ENCODE results near the gene CRACDL.

CRACDL gene

DNA sequence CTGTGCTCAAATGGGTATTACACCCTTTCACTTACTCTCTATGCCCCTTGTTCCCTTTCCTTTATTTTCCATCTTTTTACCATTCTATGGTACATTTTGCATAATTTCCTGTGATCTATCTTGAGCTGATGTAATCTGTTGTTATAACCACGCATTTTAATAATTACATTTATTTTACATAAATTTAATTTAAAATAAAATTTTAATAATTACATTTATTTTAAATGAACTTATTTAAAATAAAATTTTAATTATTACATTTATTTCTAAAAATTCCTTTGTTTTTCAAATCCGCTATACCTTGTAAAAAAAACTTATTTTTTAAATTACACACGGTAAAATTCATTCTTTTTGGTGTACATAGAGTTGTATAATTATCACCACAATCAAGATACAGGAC lies 93.9 kb downstream of the CRACDL start:
- no peak for TF ChIP-seq FOXM1 (IDR thresholded peaks at IDR 0.05; ENCODE audit: borderline replicate concordance, low read depth)
- TF ChIP-seq TEAD4 (IDR thresholded peaks at IDR 0.05), result no peak
- TF ChIP-seq CREB1 (IDR thresholded peaks at IDR 0.05; ENCODE audit: low read depth), result no peak
- TF ChIP-seq CEBPB (IDR thresholded peaks at IDR 0.05), result no peak
- TF ChIP-seq ZBTB7A (IDR thresholded peaks at IDR 0.05; ENCODE audit: low read depth), result no peak
- TF ChIP-seq, protein P1, sequence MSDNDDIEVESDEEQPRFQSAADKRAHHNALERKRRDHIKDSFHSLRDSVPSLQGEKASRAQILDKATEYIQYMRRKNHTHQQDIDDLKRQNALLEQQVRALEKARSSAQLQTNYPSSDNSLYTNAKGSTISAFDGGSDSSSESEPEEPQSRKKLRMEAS (IDR thresholded peaks at IDR 0.05), result no peak
- no peak for TF ChIP-seq TCF12 (IDR thresholded peaks at IDR 0.05; ENCODE audit: low read depth)
- TF ChIP-seq EP300 (IDR thresholded peaks at IDR 0.05; ENCODE audit: borderline replicate concordance), result no peak
- TF ChIP-seq EGR1 (IDR thresholded peaks at IDR 0.05), result no peak
- TF ChIP-seq, protein P2, sequence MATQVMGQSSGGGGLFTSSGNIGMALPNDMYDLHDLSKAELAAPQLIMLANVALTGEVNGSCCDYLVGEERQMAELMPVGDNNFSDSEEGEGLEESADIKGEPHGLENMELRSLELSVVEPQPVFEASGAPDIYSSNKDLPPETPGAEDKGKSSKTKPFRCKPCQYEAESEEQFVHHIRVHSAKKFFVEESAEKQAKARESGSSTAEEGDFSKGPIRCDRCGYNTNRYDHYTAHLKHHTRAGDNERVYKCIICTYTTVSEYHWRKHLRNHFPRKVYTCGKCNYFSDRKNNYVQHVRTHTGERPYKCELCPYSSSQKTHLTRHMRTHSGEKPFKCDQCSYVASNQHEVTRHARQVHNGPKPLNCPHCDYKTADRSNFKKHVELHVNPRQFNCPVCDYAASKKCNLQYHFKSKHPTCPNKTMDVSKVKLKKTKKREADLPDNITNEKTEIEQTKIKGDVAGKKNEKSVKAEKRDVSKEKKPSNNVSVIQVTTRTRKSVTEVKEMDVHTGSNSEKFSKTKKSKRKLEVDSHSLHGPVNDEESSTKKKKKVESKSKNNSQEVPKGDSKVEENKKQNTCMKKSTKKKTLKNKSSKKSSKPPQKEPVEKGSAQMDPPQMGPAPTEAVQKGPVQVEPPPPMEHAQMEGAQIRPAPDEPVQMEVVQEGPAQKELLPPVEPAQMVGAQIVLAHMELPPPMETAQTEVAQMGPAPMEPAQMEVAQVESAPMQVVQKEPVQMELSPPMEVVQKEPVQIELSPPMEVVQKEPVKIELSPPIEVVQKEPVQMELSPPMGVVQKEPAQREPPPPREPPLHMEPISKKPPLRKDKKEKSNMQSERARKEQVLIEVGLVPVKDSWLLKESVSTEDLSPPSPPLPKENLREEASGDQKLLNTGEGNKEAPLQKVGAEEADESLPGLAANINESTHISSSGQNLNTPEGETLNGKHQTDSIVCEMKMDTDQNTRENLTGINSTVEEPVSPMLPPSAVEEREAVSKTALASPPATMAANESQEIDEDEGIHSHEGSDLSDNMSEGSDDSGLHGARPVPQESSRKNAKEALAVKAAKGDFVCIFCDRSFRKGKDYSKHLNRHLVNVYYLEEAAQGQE (IDR thresholded peaks at IDR 0.05; ENCODE audit: low read depth), result no peak
- TF ChIP-seq YY1 (IDR thresholded peaks at IDR 0.05; ENCODE audit: low read depth), result no peak
- TF ChIP-seq, protein P3, sequence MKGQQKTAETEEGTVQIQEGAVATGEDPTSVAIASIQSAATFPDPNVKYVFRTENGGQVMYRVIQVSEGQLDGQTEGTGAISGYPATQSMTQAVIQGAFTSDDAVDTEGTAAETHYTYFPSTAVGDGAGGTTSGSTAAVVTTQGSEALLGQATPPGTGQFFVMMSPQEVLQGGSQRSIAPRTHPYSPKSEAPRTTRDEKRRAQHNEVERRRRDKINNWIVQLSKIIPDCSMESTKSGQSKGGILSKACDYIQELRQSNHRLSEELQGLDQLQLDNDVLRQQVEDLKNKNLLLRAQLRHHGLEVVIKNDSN (IDR thresholded peaks at IDR 0.05), result no peak
- TF ChIP-seq NFIC (IDR thresholded peaks at IDR 0.05), result no peak

DNA sequence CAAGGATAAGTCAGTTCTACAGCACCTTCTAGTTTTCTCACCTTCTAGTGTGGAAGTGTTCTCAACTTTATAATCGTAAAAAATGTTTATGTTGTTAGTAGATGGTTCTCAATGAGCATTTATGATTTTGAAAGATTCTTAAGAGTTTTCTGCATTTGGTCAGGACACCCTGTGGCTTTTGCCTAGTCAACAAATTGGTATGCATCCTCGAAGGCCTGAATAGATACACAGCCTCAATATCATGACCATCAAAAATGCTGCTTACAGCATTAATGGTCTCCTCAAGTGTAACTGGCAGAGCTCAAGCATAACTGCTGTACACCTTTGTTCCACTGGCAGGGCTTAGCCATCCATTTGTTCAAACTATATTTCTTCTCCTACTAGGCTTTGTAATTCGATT lies 96.7 kb downstream of the CRACDL start:
- TF ChIP-seq FOXM1 (IDR thresholded peaks at IDR 0.05; ENCODE audit: borderline replicate concordance, low read depth) (no peak), NFIC (IDR thresholded peaks at IDR 0.05) (no peak), EGR1 (IDR thresholded peaks at IDR 0.05) (no peak), TEAD4 (IDR thresholded peaks at IDR 0.05) (no peak), RAD21 (IDR thresholded peaks at IDR 0.05; ENCODE audit: low read depth) (no peak), ZBTB7A (IDR thresholded peaks at IDR 0.05; ENCODE audit: low read depth) (no peak), CREB1 (IDR thresholded peaks at IDR 0.05; ENCODE audit: low read depth) (no peak), EP300 (IDR thresholded peaks at IDR 0.05; ENCODE audit: borderline replicate concordance) (no peak), TAF1 (IDR thresholded peaks at IDR 0.05; ENCODE audit: low read depth) (no peak), CEBPB (IDR thresholded peaks at IDR 0.05) (no peak), TCF12 (IDR thresholded peaks at IDR 0.05; ENCODE audit: low read depth) (no peak), YY1 (IDR thresholded peaks at IDR 0.05; ENCODE audit: low read depth) (no peak)
- TF ChIP-seq, protein P2 (IDR thresholded peaks at IDR 0.05; ENCODE audit: low read depth), result no peak
- TF ChIP-seq, protein P1 (IDR thresholded peaks at IDR 0.05), result no peak
- TF ChIP-seq, protein P3 (IDR thresholded peaks at IDR 0.05), result no peak

DNA sequence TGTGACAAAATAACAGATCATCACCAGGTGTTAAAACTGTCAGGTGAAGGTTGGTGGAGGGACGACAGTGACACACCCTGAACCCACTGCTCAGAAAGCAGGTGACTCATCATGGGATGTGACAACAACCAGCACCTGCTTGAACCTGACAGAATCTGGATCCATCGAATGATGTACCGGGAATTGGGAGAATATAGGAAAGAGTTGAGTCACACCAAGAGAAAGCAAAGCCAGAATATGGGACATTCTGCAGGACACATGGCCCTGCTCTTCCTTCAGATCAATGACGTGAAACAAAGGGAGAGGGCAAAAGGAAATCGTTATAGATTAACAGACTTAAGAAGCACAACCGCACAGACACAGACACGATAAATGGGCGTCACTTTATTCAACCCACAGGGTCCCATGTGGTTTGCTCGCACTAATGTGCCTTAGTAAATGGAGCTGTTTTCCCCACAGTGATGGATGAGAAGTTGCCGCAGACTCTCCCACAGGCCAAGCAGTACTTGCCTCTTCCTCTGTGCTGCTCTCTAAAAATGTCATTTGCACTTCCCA lies 100.1 kb downstream of the CRACDL start:
- no peak for TF ChIP-seq CREB1 (IDR thresholded peaks at IDR 0.05; ENCODE audit: low read depth)
- TF ChIP-seq TEAD4 (IDR thresholded peaks at IDR 0.05), result no peak
- TF ChIP-seq RAD21 (IDR thresholded peaks at IDR 0.05; ENCODE audit: low read depth), result no peak
- no peak for TF ChIP-seq TCF12 (IDR thresholded peaks at IDR 0.05; ENCODE audit: low read depth)
- no peak for TF ChIP-seq TAF1 (IDR thresholded peaks at IDR 0.05; ENCODE audit: low read depth)
- TF ChIP-seq, protein P2 (IDR thresholded peaks at IDR 0.05; ENCODE audit: low read depth), result no peak
- TF ChIP-seq CEBPB (IDR thresholded peaks at IDR 0.05), result no peak
- TF ChIP-seq NFIC (IDR thresholded peaks at IDR 0.05), result no peak
- TF ChIP-seq ZBTB7A (IDR thresholded peaks at IDR 0.05; ENCODE audit: low read depth), result no peak
- TF ChIP-seq EGR1 (IDR thresholded peaks at IDR 0.05), result no peak
- no peak for TF ChIP-seq FOXM1 (IDR thresholded peaks at IDR 0.05; ENCODE audit: borderline replicate concordance, low read depth)
- no peak for TF ChIP-seq YY1 (IDR thresholded peaks at IDR 0.05; ENCODE audit: low read depth)
- TF ChIP-seq, protein P1 (IDR thresholded peaks at IDR 0.05), result no peak
- no peak for TF ChIP-seq EP300 (IDR thresholded peaks at IDR 0.05; ENCODE audit: borderline replicate concordance)
- TF ChIP-seq, protein P3 (IDR thresholded peaks at IDR 0.05), result no peak
